HepG2 (cell line): ENCODE measurements around the gene LANCL2. TPM values are rescaled to one million over a fixed set of nuclear protein-coding genes. Genes with fewer than 3 reads are reported as not detected.
A peak's percentile ranks its signal among the peaks of the same experiment; 100 is the strongest.

Experiments
- BCL6 ChIP-seq: IDR thresholded peaks from 2 replicates; pipeline ENCODE4 v1.6.1; 2016; ENCODE audit warnings: missing genetic modification reagents, missing compliant biosample characterization
- CREB1 ChIP-seq, 2 experiments: fragments of 450-650 bp in 1 of 2; IDR thresholded peaks; 2 replicates each; pipeline ENCODE4 v1.6.1; 2016 to 2017; ENCODE audit warnings: control low read depth in 1 of 2, mild to moderate bottlenecking in 1 of 2, missing compliant biosample characterization in 1 of 2, missing genetic modification characterization in 1 of 2
- FOXO1 ChIP-seq: sonication (generic); formaldehyde crosslinking; IDR thresholded peaks from 2 replicates; pipeline ENCODE4 v1.4.0; 2020; ENCODE audit warnings: missing genetic modification reagents
- FUBP1 ChIP-seq: sonication (generic); formaldehyde crosslinking; IDR thresholded peaks from 2 replicates; pipeline ENCODE4 v1.5.1; 2020; ENCODE audit warnings: missing genetic modification reagents, mild to moderate bottlenecking, borderline replicate concordance
- HDAC2 ChIP-seq: sonication (generic); formaldehyde crosslinking; IDR thresholded peaks from 2 replicates; pipeline ENCODE4 v1.4.0; 2020; ENCODE audit warnings: missing genetic modification reagents
- HOXD1 ChIP-seq: sonication (generic); formaldehyde crosslinking; IDR thresholded peaks from 2 replicates; pipeline ENCODE4 v1.5.0; 2020; ENCODE audit warnings: missing genetic modification reagents
- MED13 ChIP-seq: sonication (generic); formaldehyde crosslinking; IDR thresholded peaks from 2 replicates; pipeline ENCODE4 v1.5.0; 2020; ENCODE audit warnings: missing genetic modification reagents
- MED8 ChIP-seq: sonication (generic); formaldehyde crosslinking; IDR thresholded peaks from 2 replicates; pipeline ENCODE4 v1.8.1; 2023; ENCODE audit warnings: mild to moderate bottlenecking, missing genetic modification reagents; ENCODE audit not compliant: insufficient replicate concordance
- MTERF4 ChIP-seq: sonication (generic); formaldehyde crosslinking; IDR thresholded peaks from 2 replicates; pipeline ENCODE4 v1.8.0; 2023; ENCODE audit warnings: mild to moderate bottlenecking, missing genetic modification reagents
- POLR2G ChIP-seq: fragments of 200-400 bp; formaldehyde crosslinking; IDR thresholded peaks from 2 replicates; pipeline ENCODE4 v1.6.1; 2018; ENCODE audit warnings: mild to moderate bottlenecking, low read depth, low read length, moderate library complexity
- SIN3B ChIP-seq: fragments of 150-350 bp; IDR thresholded peaks from 2 replicates; pipeline ENCODE4 v1.6.1; 2014; ENCODE audit warnings: low read length
- SP140L ChIP-seq: sonication (generic); formaldehyde crosslinking; IDR thresholded peaks from 2 replicates; pipeline ENCODE4 v1.4.0; 2020; ENCODE audit warnings: missing genetic modification reagents, borderline replicate concordance
- SSRP1 ChIP-seq: IDR thresholded peaks from 2 replicates; pipeline ENCODE4 v1.6.1; 2016; ENCODE audit warnings: control low read depth
- YY1 ChIP-seq: IDR thresholded peaks from 2 replicates; pipeline ENCODE4 v1.6.1; 2011; ENCODE audit warnings: low read length, low read depth, moderate library complexity, mild to moderate bottlenecking; ENCODE audit not compliant: insufficient read depth, insufficient replicate concordance
- ZNF143 ChIP-seq: sonication (generic); formaldehyde crosslinking; IDR thresholded peaks from 2 replicates; pipeline ENCODE4 v1.4.0; 2020; ENCODE audit warnings: missing genetic modification reagents
- ZNF205 ChIP-seq: IDR thresholded peaks from 2 replicates; pipeline ENCODE4 v1.6.1; 2018; ENCODE audit warnings: missing biosample characterization, missing genetic modification reagents
- ZNF253 ChIP-seq: sonication (generic); formaldehyde crosslinking; IDR thresholded peaks from 2 replicates; pipeline ENCODE4 v1.8.0; 2022; ENCODE audit warnings: mild to moderate bottlenecking, missing genetic modification reagents, borderline replicate concordance
- ZNF34 ChIP-seq: sonication (generic); formaldehyde crosslinking; IDR thresholded peaks from 2 replicates; pipeline ENCODE4 v1.4.0; 2020; ENCODE audit warnings: mild to moderate bottlenecking, missing genetic modification reagents, borderline replicate concordance
- ZNF737 ChIP-seq: sonication (generic); formaldehyde crosslinking; IDR thresholded peaks from 2 replicates; pipeline ENCODE4 v1.5.0; 2020; ENCODE audit warnings: missing genetic modification reagents, mild to moderate bottlenecking, borderline replicate concordance
- ZNF879 ChIP-seq: sonication (generic); formaldehyde crosslinking; IDR thresholded peaks from 2 replicates; pipeline ENCODE4 v1.8.1; 2023; ENCODE audit warnings: missing genetic modification reagents
- ZNF883 ChIP-seq: sonication (generic); formaldehyde crosslinking; IDR thresholded peaks from 2 replicates; pipeline ENCODE4 v1.5.1; 2020; ENCODE audit warnings: mild to moderate bottlenecking, missing genetic modification reagents; ENCODE audit errors: not compliant biosample characterization
- polyA plus RNA-seq, 8 experiments: library from polyadenylated mRNA; depleted of rRNA in 3 of 8; stranded (reverse) in 7 of 8; unstranded in 1 of 8; fragments of >200 nt; fragmentation: Illumina TruSeq in 4 of 8; extraction: Trizol in 4 of 8; gene quantifications; 2 replicates each; pipeline versions ENCODE4 v1.2.1 to v1.2.3, GENCODE V29; 2011 to 2016; ENCODE audit warnings: low read depth in 4 of 8, missing spikeins in 1 of 8, mixed read lengths in 1 of 8; ENCODE audit not compliant: insufficient read depth in 1 of 8
- total RNA-seq, 5 experiments: library from RNA; depleted of rRNA; stranded (reverse); fragments of >200 nt; fragmentation: Illumina TruSeq; extraction: Trizol; gene quantifications; 2 replicates each; pipeline ENCODE4 v1.2.3, GENCODE V29; 2016; ENCODE audit warnings: low read depth in 1 of 5
- TF ChIP-seq, protein P1 (sequence below): IDR thresholded peaks from 2 replicates; pipeline ENCODE4 v1.6.1; 2016; ENCODE audit warnings: mild to moderate bottlenecking
- TF ChIP-seq, protein P2 (sequence below): sonication (generic); formaldehyde crosslinking; conservative IDR thresholded peaks from 2 replicates; pipeline ENCODE4 v1.4.0; 2020; ENCODE audit warnings: missing genetic modification reagents

Gene LANCL2
- total and polyA plus RNA-seq, 2 of the 13 experiments (the other 11 are each of a cell fraction or from before 2014, with no cell fraction given): 10.0 to 13.8 TPM

GRCh38 chr7:55365675-55366460, 731 bp downstream of the LANCL2 start (continued):
- TF ChIP-seq ZNF879 (peak; percentile 88; the same call in 1 of the 2 replicates), ZNF143 (CRISPR knock-in tag) (0 out of 2 replicates have a peak, but pooled peaks have one; percentile 30), ZNF737 (CRISPR knock-in tag) (peak; percentile 95; the same call in 1 of the 2 replicates), MED8 (CRISPR knock-in tag) (peak; percentile 84), FOXO1 (peak; percentile 24; the same call in 1 of the 2 replicates), MED13 (no peak; the same call in 1 of the 2 replicates), CREB1 (IDR thresholded peaks at IDR 0.05) (peak; percentile 100), CREB1 (CRISPR knock-in tag; IDR thresholded peaks at IDR 0.05) (peak; percentile 99), ZNF253 (CRISPR knock-in tag) (0 out of 2 replicates have a peak, but pooled peaks have one; percentile 80), HDAC2 (peak; percentile 13), YY1 (peak; percentile 74), FUBP1 (0 out of 2 replicates have a peak, but pooled peaks have one; percentile 77), SIN3B (peak; percentile 84; the same call in 1 of the 2 replicates), POLR2G (peak; percentile 93), BCL6 (CRISPR knock-in tag) (0 out of 2 replicates have a peak, but pooled peaks have one; percentile 9), HOXD1 (CRISPR knock-in tag) (peak; percentile 32; the same call in 1 of the 2 replicates), ZNF883 (CRISPR knock-in tag) (peak; percentile 78), ZNF34 (CRISPR knock-in tag) (peak; percentile 23), ZNF205 (CRISPR knock-in tag) (peak; percentile 63), SP140L (CRISPR knock-in tag) (no peak), MTERF4 (CRISPR knock-in tag) (peak; percentile 83; the same call in 1 of the 2 replicates), SSRP1 (no peak)
- TF ChIP-seq, protein P1, sequence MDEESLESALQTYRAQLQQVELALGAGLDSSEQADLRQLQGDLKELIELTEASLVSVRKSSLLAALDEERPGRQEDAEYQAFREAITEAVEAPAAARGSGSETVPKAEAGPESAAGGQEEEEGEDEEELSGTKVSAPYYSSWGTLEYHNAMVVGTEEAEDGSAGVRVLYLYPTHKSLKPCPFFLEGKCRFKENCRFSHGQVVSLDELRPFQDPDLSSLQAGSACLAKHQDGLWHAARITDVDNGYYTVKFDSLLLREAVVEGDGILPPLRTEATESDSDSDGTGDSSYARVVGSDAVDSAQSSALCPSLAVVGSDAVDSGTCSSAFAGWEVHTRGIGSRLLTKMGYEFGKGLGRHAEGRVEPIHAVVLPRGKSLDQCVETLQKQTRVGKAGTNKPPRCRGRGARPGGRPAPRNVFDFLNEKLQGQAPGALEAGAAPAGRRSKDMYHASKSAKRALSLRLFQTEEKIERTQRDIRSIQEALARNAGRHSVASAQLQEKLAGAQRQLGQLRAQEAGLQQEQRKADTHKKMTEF (CRISPR knock-in tag): peak; percentile 98
- TF ChIP-seq, protein P2, sequence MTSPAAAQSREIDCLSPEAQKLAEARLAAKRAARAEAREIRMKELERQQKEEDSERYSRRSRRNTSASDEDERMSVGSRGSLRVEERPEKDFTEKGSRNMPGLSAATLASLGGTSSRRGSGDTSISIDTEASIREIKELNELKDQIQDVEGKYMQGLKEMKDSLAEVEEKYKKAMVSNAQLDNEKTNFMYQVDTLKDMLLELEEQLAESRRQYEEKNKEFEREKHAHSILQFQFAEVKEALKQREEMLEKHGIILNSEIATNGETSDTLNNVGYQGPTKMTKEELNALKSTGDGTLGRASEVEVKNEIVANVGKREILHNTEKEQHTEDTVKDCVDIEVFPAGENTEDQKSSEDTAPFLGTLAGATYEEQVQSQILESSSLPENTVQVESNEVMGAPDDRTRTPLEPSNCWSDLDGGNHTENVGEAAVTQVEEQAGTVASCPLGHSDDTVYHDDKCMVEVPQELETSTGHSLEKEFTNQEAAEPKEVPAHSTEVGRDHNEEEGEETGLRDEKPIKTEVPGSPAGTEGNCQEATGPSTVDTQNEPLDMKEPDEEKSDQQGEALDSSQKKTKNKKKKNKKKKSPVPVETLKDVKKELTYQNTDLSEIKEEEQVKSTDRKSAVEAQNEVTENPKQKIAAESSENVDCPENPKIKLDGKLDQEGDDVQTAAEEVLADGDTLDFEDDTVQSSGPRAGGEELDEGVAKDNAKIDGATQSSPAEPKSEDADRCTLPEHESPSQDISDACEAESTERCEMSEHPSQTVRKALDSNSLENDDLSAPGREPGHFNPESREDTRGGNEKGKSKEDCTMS (CRISPR knock-in tag): no peak
